Suprapubic skin (tissue), 4 donors: ENCODE data around the gene KCNH5. TPM values are rescaled to one million over a fixed set of nuclear protein-coding genes. Genes with fewer than 3 reads are reported as not detected.

ENCODE experiments used
- DNase-seq, 2 donors: peaks; one replicate each; pipeline ENCODE4 v3.0.0-alpha.2; 2019; ENCODE audit warnings: low spot score in 2 of 2
- H3K27ac ChIP-seq: fragments of 200-600 bp; sonication (generic); one replicate; pipeline ENCODE4 v1.5.1; 2019
- H3K27me3 ChIP-seq: fragments of 200-600 bp; sonication (generic); one replicate; pipeline ENCODE4 v1.5.1; 2019
- H3K36me3 ChIP-seq: fragments of 200-600 bp; sonication (generic); one replicate; pipeline ENCODE4 v1.5.1; 2019
- H3K4me1 ChIP-seq: fragments of 200-600 bp; sonication (generic); one replicate; pipeline ENCODE4 v1.5.1; 2019
- H3K4me3 ChIP-seq: fragments of 200-600 bp; sonication (generic); one replicate; pipeline ENCODE4 v1.5.1; 2019; ENCODE audit warnings: mild to moderate bottlenecking
- H3K9me3 ChIP-seq: fragments of 200-600 bp; sonication (generic); one replicate; pipeline ENCODE4 v1.5.1; 2019
- EP300 ChIP-seq: sonication (generic); formaldehyde crosslinking; IDR thresholded peaks from one replicate; pipeline ENCODE4 v1.6.1; 2017; ENCODE audit warnings: antibody characterized with exemption
- POLR2A ChIP-seq, 2 donors: fragments of 450-650 bp; IDR thresholded peaks; one replicate each; pipeline ENCODE4 v1.6.1; 2017; ENCODE audit warnings: antibody characterized with exemption in 2 of 2, mild to moderate bottlenecking in 2 of 2, moderate library complexity in 2 of 2
- POLR2AphosphoS5 ChIP-seq, 3 donors: sonication (generic); formaldehyde crosslinking; IDR thresholded peaks; one replicate each; pipeline ENCODE4 v1.6.1; 2017; ENCODE audit warnings: antibody characterized with exemption in 3 of 3
- WGBS: methylation state at CpG from one replicate; pipeline ENCODE4 v1.1.5; 2018; 5-methylcytosine and 5-hydroxymethylcytosine counted together
- total RNA-seq, 4 donors: library from RNA; depleted of rRNA; stranded (reverse); fragments of >200 nt; gene quantifications; one replicate each; pipeline ENCODE4 v1.1.0, GENCODE V29; 2016
- TF ChIP-seq, protein P1 (sequence below), 2 donors: fragments of 200-600 bp in 1 of 2; fragments of 450-650 bp in 1 of 2; sonication (generic) in 1 of 2; IDR thresholded peaks; one replicate each; pipeline ENCODE4 v1.5.1; 2016 to 2019; ENCODE audit warnings: antibody characterized with exemption in 2 of 2, mild to moderate bottlenecking in 1 of 2, moderate library complexity in 1 of 2

The KCNH5 gene
- total RNA-seq, 4 donors from 2014 or later, result 0.31 to 0.79 TPM; not detected in 2

DNA sequence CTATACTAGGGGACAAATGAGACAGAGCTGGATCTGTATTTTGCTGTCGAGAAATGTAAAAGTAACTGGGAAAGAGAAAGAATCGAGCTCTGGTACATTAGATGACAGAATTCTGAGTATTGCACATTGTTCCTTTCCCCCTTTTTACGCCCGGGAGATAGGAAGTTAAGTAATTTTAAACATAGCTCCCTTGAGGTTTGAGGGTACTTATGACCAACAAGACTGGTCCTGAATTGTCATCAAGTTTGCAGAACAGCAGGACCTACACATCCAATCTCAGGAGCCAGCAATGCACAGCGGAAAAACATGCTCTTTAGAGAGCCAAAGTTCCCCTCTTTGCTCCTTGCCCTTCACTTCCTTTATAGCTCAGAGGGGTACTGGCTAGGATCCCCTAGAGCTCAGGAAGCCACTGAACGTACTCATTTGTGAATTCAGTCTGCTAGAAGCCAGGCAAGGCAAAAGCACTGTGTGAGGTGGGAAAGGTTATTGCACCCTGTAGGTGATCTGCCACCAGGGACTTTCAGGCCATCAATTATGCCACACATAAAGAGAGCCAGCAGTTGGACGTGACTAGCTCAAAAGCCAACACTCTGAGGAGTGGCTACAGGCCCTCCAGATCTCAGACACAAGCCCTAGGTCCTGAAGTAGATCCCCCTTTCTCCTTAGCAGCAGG is 333.8 kb downstream of the KCNH5 start:
- H3K4me1 ChIP-seq, result no peaks in the 10 kb centered on the region
- H3K27ac ChIP-seq, result no peak overlapping the region
- no peaks in the 10 kb centered on the region for H3K9me3 ChIP-seq
- DNase-seq, result no peak
- no peaks in the 10 kb centered on the region for H3K27me3 ChIP-seq
- H3K36me3 ChIP-seq, result no peaks in the 10 kb centered on the region
- no peak overlapping the region for H3K4me3 ChIP-seq
- TF ChIP-seq EP300 (no peak), POLR2A (IDR thresholded peaks at IDR 0.05) (no peak), POLR2AphosphoS5 (IDR thresholded peaks at IDR 0.05) (no peak)
- TF ChIP-seq, protein P1, sequence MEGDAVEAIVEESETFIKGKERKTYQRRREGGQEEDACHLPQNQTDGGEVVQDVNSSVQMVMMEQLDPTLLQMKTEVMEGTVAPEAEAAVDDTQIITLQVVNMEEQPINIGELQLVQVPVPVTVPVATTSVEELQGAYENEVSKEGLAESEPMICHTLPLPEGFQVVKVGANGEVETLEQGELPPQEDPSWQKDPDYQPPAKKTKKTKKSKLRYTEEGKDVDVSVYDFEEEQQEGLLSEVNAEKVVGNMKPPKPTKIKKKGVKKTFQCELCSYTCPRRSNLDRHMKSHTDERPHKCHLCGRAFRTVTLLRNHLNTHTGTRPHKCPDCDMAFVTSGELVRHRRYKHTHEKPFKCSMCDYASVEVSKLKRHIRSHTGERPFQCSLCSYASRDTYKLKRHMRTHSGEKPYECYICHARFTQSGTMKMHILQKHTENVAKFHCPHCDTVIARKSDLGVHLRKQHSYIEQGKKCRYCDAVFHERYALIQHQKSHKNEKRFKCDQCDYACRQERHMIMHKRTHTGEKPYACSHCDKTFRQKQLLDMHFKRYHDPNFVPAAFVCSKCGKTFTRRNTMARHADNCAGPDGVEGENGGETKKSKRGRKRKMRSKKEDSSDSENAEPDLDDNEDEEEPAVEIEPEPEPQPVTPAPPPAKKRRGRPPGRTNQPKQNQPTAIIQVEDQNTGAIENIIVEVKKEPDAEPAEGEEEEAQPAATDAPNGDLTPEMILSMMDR (IDR thresholded peaks at IDR 0.05), result no peak
- WGBS, result 58% methylated on average over 7 of the region's 7 CpGs

DNA sequence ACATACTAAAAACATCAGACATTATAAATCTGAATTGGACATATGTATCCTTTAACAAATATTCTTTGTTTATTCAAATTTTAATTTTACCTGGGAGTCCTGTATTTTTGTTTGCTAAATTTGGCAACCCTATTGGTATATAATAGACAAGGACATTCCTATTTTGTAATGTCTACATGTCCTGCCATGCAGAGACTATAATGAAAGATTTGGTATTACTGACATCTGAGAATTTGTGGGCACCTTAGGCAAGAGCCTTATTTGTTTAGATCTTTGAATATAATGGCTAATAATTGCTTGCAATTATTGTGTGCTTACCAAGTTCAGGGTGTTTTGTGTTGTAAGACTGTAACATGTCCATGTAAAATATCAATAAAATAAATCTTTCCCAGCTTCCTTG is 334.4 kb downstream of the KCNH5 start:
- Histone ChIP-seq H3K4me1 (no peaks in the 10 kb centered on the region), H3K4me3 (no peak overlapping the region), H3K27ac (no peak overlapping the region), H3K9me3 (no peaks in the 10 kb centered on the region), H3K36me3 (no peaks in the 10 kb centered on the region), H3K27me3 (no peaks in the 10 kb centered on the region)
- DNase-seq, result no peak
- no peak for TF ChIP-seq EP300
- TF ChIP-seq, protein P1 (IDR thresholded peaks at IDR 0.05), result no peak
- TF ChIP-seq POLR2AphosphoS5 (IDR thresholded peaks at IDR 0.05), result no peak

DNA sequence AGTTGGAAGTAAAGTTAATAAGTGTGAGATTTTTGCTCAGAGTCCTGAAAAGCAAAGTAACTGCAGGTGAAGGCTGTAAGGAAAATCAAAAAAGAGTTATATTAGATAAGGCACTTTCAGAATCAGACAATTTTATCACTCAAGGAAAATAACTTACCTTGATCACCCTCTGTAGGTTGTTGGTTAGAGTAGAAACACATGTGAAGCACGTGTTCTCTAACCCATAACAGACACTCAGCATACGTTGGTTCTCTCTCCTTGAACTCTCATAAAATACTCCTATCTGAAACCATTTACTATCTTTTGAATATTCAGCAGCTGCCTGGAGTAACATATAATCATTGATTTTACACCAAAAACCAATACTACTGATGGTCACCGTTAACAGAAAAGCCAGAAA is 335.5 kb downstream of the KCNH5 start:
- H3K36me3 ChIP-seq, result no peaks in the 10 kb centered on the region
- H3K9me3 ChIP-seq, result no peaks in the 10 kb centered on the region
- no peak overlapping the region for H3K27ac ChIP-seq
- 52% methylated on average over 3 of the region's 3 CpGs for WGBS
- DNase-seq, result no peak
- H3K4me3 ChIP-seq, result no peak overlapping the region
- no peaks in the 10 kb centered on the region for H3K27me3 ChIP-seq
- no peaks in the 10 kb centered on the region for H3K4me1 ChIP-seq
- TF ChIP-seq, protein P1 (IDR thresholded peaks at IDR 0.05), result no peak
- TF ChIP-seq EP300 (no peak), POLR2AphosphoS5 (IDR thresholded peaks at IDR 0.05) (no peak), POLR2A (IDR thresholded peaks at IDR 0.05) (no peak)

DNA sequence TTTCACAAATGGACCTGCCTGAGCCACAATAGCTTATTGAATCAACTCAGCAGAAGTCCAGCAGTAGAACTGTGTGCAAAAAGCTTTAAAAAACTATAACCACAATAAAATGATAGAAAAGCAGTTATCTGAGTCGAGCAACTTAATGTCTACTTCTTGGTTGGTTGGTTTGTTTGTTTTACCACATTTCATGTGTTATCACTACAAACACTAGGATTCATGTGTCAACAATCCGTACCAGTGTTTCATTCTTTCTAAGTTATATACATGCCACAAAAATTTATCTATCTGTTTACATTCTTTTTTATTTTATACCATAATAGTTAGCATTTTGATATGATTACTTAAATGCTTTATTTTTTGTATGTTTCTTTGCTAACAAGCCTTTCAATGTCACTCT is 339.0 kb downstream of the KCNH5 start:
- no peak for DNase-seq
- Histone ChIP-seq H3K36me3 (no peaks in the 10 kb centered on the region), H3K27ac (no peak overlapping the region), H3K27me3 (no peaks in the 10 kb centered on the region), H3K4me1 (no peaks in the 10 kb centered on the region), H3K4me3 (no peak overlapping the region), H3K9me3 (no peaks in the 10 kb centered on the region)
- WGBS, result 84% methylated on average over 2 of the region's 2 CpGs
- TF ChIP-seq, protein P1 (IDR thresholded peaks at IDR 0.05), result no peak
- TF ChIP-seq POLR2A (IDR thresholded peaks at IDR 0.05) (no peak), POLR2AphosphoS5 (IDR thresholded peaks at IDR 0.05) (no peak), EP300 (no peak)

DNA sequence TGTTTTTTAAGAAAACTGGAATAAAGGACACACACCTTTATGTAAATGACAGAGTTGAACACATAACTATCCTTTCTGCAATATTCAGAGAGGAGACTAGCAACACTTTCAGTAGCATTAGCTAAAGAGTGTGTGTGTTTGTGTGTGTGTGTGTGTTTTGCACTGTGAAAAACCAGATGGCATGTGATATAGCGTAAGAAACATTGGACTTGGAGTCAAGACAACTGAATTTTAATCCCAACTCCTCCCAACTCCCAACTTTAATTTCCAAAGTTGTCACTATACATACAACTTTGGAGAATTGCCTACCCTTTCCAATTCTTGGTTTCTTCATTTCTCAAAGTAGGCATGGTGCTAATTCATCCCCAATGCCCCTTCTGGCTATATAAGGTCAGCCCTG is 347.8 kb downstream of the KCNH5 start:
- H3K9me3 ChIP-seq, result no peaks in the 10 kb centered on the region
- no peaks in the 10 kb centered on the region for H3K27me3 ChIP-seq
- H3K36me3 ChIP-seq, result no peaks in the 10 kb centered on the region
- DNase-seq, result no peak
- no peak overlapping the region for H3K4me3 ChIP-seq
- peaks cover 5% of the 10 kb centered on the region for H3K4me1 ChIP-seq
- TF ChIP-seq POLR2AphosphoS5 (IDR thresholded peaks at IDR 0.05) (no peak), POLR2A (IDR thresholded peaks at IDR 0.05) (no peak), EP300 (no peak)
- TF ChIP-seq, protein P1 (IDR thresholded peaks at IDR 0.05), result no peak
- 80% methylated on average over 1 of the region's 1 CpG for WGBS
- H3K27ac ChIP-seq, result no peak overlapping the region
